Neural cell (in vitro differentiated cells): ENCODE measurements around the gene SRRM5.

Experiments used
- CTCF ChIP-seq: fragments of 450-650 bp; IDR thresholded peaks from 2 replicates; pipeline ENCODE4 v1.5.1; 2014; ENCODE audit warnings: antibody characterized with exemption, mild to moderate bottlenecking, moderate library complexity; ENCODE audit not compliant: poor library complexity, severe bottlenecking
- EP300 ChIP-seq: fragments of 450-650 bp; conservative IDR thresholded peaks from 2 replicates; pipeline ENCODE4 v1.6.1; 2014; ENCODE audit warnings: antibody characterized with exemption, mild to moderate bottlenecking, moderate library complexity; ENCODE audit not compliant: poor library complexity, severe bottlenecking
- EZH2 ChIP-seq: fragments of 200-600, 300-800 bp; shearing (Covaris generic), sonication (generic); IDR thresholded peaks from 2 replicates; pipeline ENCODE4 v1.6.1; 2014; ENCODE audit warnings: antibody characterized with exemption, low read length, borderline replicate concordance, mild to moderate bottlenecking; ENCODE audit not compliant: insufficient read depth, poor library complexity, severe bottlenecking
- POLR2AphosphoS5 ChIP-seq: IDR thresholded peaks from 2 replicates; pipeline ENCODE4 v1.6.1; 2012
- RAD21 ChIP-seq: fragments of 450-650 bp; conservative IDR thresholded peaks from 2 replicates; pipeline ENCODE4 v1.6.1; 2014; ENCODE audit warnings: antibody characterized with exemption, mild to moderate bottlenecking, moderate library complexity
- REST ChIP-seq: IDR thresholded peaks from 2 replicates; pipeline ENCODE4 v1.6.1; 2012; ENCODE audit warnings: borderline replicate concordance
- SMC3 ChIP-seq: fragments of 450-650 bp; conservative IDR thresholded peaks from 2 replicates; pipeline ENCODE4 v1.6.1; 2014; ENCODE audit warnings: antibody characterized with exemption, mild to moderate bottlenecking, moderate library complexity; ENCODE audit not compliant: poor library complexity

- TF ChIP-seq CTCF: no peak
- TF ChIP-seq REST: no peak
- TF ChIP-seq EP300: no peak
- TF ChIP-seq POLR2AphosphoS5: no peak
- TF ChIP-seq RAD21: no peak
- TF ChIP-seq SMC3: no peak
- no peak for TF ChIP-seq EZH2
Observed at GRCh38 chr19:43649514-43649913, 37.6 kb downstream of the SRRM5 start.
